ENCODE results near the gene P2RY11.

GRCh38 chr19:10107254-10107653, 4.2 kb upstream of the P2RY11 start:
- TF ChIP-seq EZH2 (IDR thresholded peaks at IDR 0.05) (no peak), POLR2AphosphoS5 (IDR thresholded peaks at IDR 0.05; ENCODE audit: borderline replicate concordance, low read depth, low read length) (no peak; the same call in 1 of the 2 replicates), FOXP2 (optimal IDR thresholded peaks at IDR 0.05; ENCODE audit: control extremely low read depth, extremely low read length, insufficient read depth) (no peak)

All from SK-N-MC (cell line).